HG03442 (cell line): Measurements from ENCODE around the gene PDGFD.
A peak's percentile ranks its signal among the peaks of the same experiment; 100 is the strongest.

Experiments used
- ATAC-seq: cut with Tn5 transposase; IDR thresholded peaks from one replicate; pipeline ENCODE4 v1.9.1; 2021; ENCODE audit warnings: mild to moderate bottlenecking, moderate library complexity; ENCODE audit not compliant: unreplicated experiment

The PDGFD gene

DNA sequence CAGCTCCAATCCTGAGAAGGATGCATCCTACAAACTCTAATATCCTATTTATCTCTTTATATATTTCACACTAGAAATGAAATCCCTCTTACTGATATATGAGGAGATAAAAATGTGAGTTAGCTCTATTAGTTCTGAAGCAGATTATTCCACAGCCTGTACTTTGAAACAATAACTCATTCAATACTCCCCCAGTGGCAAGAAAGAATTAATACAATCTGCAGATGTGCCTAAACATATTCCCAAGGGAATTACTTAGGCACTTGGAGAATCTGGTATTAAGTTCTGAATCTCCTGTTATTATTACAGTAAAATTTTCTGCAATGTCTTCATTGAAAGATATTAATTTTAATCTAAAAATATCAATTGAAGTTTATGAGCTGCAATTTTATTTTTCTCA, 68.2 kb downstream of the PDGFD start:
- ATAC-seq = no peak

DNA sequence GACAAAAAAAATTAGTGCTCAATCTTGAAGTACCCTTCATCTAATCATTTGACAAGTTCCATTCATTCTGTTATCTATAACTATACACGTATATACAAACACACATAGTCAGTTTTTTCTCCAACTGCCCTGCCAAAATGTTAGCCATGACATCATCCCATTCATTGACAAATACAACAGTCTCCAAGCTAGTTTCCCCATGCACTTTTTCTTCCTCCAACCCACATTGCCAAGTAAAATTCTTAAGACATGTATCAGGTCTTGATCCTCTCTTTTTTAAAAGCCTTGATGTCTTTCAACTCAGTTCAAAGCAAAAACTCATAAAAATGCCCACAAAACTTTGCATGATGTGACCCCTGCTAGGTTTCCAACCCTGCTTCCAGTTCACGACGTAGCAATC, 69.4 kb downstream of the PDGFD start:
- ATAC-seq = no peak

DNA sequence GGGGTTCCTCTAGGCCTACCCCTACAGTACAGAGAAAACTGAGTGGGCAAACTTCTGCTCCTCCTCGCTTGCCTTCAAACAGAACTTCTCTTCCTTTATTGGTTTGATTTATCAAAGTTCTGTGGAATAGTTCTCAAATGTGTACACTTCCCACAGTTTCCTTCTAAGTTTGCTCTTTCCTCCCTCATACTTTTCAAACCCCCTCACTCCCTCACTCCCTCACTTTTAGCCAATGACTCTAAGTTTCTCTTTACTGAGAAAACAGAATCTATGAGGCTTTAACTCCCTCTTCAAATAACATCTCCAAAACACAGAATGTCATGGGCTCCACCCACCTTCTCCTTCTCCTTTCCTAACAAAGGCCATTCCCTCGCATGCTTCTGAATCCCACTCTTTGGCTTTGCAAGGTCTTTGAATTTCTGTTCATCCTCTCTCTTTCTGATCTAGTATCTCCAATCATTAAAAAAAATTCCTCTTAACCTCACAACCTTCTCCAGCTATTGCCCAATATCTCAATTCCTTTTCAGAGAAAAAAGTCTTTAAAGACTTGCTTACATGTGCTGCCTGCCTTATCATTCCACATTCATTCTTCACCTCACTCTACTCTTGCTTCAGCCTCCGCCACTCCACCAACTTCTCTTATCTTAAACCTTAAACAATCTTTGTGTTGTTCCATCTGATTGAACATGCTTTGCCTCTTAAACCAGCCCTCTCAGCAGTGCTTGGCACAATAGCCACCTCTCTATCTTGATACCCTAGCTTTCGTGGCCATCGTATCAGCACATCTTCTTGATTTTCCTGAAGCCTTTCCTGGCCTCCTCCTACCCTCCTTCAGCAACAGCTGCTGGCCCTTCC, 70.3 kb downstream of the PDGFD start:
- no peak for ATAC-seq

DNA sequence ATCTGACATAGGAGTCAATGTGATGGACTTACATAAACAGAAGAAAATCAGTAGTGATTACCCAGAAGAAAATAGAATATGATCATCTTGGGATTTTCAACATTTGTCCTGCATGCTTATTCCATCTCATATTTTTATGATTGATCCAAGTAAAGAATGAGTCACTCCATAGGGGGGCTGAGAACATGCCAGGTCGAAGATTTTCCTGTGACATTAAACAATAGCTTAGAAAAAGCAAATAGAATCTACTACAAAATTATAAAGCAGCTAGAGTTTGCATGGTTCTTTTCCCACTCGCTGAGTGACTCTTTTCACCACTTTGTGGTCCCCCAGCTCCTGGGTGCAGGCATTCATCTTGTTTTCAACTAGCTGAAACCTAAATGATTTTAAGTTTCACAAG, 71.2 kb downstream of the PDGFD start:
- no peak for ATAC-seq

DNA sequence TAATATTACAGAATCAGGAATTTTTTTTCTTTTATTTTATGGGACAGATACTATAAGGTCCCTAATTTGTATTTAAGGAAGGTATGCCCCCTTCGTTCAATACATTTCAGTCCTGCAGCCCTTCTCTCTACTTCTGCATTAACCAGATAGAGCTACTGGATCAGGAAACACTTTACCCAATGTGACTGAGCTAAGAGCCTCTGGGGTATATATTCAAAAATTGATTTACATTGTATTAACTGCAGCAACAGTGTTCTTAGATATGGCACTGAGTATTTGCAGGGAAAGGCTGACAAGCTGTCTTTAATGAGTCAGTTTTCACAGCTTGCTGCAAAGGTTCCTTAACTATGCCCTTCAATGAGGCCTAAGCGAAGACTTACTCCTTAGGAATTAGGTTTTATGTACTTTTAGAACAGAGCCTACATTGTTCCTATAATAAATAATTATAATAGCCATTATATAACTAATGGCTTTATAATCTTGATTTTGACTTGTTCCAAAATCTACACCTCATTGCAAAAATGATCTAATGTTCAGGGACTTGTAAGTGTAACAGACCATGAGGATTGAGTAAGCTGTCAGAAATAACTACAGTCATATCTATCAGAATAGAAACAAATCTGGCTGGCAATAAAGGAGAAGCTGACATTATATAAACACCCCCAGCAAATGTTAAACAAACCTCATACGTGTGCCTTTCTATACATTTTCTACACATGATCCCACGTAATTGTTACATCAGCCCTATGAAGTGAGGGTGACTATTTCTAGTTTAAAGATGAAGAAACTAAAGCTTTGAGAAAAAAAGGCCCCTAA, 72.5 kb downstream of the PDGFD start:
- ATAC-seq = no peak

DNA sequence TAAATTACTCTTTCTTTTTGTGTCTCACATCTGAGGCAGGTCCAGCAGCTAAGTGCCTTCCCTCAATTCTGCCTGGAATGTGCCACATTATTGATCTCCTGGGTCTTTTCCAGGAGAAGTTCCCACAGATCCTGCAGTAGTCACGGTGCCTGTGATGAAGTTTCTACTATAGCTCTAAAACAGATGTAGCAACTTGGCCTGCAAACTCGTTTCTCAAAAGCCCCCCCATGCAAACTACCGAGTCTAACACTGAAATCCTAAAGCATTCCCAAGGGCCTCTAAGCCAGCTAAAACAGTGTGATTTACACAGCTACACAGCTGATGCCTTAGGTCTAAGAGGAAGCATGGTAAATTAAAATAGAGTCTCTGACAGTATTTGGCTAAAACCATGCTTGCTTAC, 73.2 kb downstream of the PDGFD start:
- no peak for ATAC-seq

DNA sequence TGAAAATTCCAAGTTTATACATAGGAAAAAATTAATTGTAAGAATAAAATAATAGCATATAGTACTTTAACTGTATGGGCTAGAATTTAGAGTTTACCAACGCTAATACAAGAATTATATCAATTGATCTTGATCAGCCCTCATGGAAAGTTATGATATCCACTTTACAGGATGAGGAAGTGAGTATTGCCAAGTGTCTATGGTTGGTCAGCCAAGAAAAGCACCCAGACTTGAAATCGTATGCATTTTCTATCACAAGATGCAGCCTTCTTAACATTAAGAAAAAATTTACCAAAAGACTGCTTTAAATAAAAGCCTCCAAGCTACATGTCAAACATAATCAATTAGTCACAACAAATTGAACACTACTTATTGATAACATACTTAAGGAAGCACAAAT, 74.5 kb downstream of the PDGFD start:
- no peak for ATAC-seq

DNA sequence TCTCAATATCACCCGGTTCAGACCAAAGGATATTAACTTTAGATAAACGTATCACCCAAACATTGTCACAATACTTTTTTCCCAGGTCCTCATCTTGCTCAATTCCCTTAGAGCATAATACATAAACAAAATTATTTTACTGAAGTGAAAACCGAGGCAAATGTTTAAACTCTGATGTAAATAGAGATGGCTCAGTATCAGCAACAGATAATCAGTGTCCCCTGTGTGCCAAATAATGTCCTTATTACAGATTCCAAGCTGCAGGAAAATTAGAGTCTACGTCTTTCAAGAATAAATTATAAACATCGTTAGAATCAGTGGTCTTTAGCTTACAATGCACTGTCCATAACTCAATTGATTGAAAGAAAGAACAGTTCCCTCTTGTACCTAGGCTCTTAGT, 77.3 kb downstream of the PDGFD start:
- no peak for ATAC-seq

DNA sequence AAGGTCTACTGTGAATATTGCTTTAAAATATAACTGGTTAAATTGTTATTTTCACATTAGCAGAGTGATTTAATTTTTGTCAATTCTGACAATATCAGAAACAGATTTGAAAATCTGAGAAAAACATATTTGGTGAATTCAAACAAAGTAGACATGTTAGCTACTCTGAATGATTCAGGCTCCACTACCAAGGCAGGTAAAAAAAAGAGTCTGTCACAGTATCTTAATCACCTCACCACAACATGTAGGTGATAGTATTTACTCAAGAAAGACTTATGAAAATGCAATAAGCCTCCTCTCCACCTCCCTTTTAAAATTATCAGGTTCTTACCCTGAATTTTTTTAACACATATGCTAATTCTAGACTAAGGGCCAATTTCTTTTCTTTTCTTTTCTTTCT, 85.0 kb downstream of the PDGFD start:
- ATAC-seq = no peak

DNA sequence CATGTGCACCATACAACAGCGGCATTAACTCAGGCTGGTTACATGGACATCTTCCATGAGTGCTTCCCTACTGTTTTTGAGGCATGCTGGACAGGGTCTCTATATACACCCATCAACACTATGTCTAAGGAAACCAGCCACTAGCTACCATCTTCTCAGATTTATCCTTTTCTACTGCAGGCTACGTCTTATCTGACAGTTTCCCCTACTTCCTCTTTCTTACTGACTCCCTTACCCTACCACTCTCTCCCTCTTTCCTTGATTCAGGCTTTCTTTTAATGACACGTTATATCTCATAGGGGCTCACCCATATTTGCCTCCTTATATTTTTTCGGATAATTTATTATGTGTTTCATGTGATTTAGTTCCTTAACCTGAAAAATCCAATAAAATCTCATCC, 85.7 kb downstream of the PDGFD start:
- no peak for ATAC-seq

DNA sequence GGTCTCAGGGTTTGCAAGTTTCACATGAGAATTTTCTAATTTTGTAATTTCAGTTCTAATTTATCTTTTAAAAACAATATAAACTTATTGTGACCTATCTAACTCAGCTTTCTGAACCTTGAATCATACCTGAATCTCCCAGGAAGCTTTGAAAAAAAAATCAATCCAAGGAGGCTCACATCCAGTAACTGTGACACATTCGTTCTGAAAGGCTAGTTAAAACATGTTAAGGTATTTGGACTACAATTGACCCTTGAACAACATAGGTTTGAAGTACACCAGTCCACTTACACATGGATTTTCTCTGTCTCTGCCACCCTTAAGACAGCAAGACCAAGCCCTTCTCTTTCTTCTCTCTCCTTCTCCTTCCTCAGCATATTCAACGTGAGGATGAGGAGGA, 87.5 kb downstream of the PDGFD start:
- ATAC-seq = no peak

DNA sequence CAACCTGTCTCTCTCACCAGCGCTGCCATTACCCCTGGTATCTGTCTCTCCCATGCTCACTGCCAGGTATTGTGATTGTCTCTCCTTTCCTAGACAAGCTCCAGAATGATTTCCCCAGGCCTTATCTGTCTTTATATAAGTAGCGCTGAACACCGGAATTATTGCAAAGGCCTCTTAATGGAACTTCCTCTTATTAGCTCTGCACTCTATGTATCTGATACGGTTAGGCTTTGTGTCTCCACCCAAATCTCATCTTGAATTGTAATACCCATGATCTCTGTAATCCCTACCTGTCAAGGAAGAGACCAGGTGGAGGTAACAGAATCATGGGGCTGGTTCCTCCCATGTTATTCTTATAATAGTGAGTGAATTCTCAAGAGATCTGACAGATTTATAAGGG, 88.2 kb downstream of the PDGFD start:
- ATAC-seq = no peak

DNA sequence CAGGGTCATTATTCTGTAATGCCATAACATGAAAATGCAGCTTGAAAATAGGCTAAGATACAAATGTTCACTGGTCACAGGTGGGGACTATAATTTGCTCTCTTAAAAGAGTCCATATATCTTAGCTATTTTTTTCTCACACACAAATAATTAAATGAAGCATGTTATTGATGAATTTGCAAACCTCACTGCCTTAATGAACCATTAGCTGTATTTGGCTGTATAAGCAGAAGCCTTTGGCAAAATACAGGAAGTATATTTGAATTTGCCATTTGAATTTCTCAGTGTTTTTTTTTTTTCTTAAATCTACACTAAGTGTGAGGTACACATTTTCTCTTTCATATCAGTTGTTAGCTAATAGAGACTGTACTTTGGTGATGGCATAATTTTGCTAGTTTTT, 88.9 kb downstream of the PDGFD start:
- ATAC-seq = no peak

DNA sequence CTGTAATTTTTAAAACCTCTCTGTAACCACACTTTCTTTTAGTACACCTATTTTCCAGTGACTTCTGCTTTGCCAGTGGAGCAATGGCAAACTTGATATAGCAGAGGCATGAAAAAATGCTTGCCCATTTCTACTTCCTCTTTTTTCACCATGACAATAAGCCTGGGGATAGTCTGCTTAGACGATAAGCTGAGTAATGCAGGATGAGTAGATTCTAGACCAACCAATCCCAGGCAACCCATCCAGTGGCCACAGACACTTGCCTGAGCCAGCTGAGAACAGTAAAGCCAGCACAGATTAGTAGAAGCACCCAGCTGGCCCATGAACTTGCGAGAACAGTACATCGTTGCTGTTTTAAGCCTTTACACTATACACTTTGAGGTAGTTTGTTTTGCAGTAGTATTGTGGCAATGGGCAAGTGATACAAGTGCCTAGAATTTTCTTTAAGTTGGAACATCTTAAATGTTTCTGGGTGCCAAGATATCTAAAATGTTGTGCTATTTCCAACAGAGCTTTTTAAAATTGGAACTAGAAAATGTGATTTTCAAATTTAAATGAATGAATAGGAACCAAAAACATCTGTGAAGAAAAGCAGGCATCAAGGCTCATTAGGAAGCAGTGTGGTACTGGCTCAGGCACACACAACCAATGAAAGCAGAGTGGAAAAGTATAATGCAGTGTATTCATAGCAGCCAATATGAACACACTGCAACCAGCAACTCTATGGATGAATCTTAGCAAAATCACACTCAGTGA, 89.8 kb downstream of the PDGFD start:
- ATAC-seq = peak; percentile 98

DNA sequence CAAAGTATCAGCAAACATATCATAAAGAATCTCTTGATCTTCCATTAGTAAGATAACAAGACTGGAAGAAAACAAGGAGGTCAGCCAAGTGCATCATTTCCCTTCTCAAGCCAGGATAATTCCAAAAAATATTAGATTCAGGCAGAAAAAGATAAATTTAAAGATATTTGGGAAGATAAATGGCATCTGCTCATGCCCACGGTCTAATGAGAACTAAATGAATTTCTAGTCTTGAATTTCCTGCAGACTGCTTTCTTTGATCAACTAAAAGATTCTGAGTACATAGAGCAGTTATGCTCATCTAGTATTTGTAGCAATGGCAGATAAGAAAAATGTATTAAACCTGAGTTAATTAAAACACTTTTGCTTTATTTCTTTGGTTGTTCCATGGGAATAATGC, 96.4 kb downstream of the PDGFD start:
- no peak for ATAC-seq

DNA sequence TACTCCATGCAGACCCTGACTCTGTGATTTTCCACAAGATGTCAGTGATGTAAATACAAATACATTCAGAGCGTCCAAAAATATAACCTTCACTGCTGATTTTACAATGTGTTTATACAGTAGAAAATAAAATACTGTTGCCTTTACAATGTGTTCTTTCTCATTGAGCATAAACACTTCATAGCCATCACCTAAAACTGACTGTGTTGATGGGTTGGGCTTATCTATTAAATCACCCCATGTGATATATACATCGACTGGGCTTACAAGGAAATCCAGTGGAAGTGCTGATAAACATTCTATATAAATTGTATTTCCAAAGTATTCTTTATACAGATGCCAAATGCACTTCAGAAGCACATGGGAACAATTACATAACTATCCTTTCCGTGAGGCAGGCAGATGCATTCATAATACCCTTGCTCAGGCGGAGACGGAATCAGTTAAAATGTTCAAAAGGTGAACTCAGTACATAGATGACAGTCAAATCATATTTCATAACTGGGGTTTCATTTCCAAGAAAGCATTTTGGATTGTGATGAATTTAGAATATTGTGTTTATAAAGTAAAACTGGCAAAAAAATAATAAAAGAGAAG, 99.8 kb downstream of the PDGFD start:
- no peak for ATAC-seq

DNA sequence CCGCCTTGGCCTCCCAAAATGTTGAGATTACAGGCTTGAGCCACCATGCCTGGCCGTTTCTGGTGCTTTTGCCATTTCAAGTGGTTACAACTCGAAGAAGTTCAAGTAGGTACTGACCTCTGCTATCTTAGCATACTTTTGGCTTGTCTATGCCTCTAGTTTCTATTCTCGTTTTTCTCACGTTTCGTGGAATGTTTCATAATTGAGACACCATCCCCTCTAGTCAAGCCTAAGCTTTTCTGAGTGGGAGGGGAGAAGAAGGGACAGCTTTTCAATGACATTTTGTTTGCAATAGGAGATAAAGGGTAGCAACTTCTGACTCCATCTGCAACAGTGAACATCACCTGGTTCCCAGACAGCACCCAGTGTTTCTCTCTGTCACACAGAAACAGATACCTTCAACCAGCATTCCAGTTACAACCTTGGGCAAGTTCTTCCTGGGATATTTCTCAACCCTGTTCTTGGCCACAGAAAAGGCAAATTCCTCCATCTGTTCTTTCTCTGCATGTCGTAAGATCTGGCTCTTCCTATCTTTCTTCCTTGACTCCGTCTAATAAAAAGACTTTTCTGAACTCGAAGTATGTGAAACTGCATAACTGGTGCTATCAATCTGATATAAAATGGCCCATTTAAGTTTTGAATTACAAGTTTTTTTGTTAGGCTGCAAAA, 102.0 kb downstream of the PDGFD start:
- ATAC-seq = no peak

DNA sequence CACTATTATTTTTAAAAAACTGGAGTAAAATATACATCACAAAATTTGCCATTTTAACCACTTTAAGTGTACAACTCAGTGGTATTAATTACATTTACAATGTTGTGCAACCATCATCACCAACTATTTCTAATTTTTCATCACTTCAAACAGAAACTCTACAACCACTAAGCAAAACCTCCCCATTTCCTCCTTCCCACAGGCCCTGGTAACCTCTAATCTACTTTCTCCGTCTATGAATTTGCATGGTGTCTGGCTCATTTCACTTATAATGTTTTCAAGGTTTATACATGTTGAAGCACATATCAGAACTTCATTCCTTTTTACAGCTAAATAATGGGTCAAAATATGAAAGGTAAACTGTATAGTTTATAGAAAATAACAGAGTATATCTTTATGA, 103.1 kb downstream of the PDGFD start:
- peak; percentile 90 for ATAC-seq

DNA sequence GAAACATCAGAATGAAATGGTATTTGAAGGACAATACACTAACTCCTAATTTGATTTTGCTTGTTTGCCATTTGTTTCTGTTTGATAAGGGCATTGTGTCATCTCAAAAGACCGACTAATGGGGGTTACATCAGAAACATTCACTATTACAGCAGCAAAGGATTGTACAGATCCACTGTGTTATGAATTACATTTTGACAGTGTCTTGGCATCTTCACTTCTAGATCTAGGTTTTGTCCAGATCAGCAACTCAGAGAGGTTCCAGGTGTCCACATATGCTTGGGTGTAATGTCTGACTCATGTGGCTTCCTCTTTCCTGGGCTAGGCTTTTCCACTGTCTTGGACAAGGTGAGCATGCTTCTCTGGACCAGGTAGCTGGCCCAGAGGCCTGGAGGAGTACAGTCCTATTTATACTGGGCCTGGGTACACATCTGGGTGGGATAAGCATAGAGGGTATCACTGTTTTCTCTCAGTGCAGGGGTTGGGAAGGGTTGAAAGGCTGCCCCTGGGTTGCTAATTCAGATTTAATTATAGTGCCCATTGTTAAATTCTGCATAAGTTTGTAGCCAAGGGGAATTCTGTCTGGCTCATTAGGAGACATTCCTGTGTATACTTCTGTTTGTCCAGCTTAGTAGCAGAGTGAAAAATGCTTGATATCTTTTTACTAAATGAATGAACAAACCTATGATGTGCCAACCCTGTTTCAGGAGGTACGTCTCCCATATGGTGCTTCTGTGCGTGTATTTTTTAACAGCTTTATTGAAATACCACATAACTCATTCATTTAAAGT, 103.7 kb downstream of the PDGFD start:
- ATAC-seq = no peak

DNA sequence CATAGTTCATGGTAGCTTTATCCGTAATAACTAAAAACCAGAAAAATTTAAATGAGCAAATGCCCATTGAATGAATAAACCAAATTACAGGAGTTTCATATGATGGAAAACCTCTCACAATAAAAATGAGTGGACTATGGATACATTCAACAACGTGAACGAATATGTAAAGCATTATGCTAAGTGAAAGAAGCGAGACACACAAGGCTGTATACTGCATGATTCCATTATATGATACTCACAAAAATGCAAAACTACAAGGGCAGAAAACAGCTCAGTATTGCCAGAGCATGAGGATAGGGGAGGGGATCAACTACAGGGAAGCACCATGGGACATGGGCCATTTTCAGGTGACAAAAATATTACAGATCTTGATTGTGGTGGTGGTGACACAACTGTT, 105.3 kb downstream of the PDGFD start:
- no peak for ATAC-seq
